Measurements from ENCODE around the gene KDM8. TPM values are rescaled to one million over a fixed set of nuclear protein-coding genes. Genes with fewer than 3 reads are reported as not detected.

Gene KDM8
- total and polyA plus RNA-seq, 4 donors, result 4.2 to 9.7 (median 8.2) TPM

GRCh38 chr16:27210174-27210573 is 6.8 kb downstream of the KDM8 start:
- Histone ChIP-seq H3K9me3 (ENCODE audit: control insufficient read depth, insufficient read depth, low read length) (no peaks in the 10 kb centered on the region), H3K27me3 (ENCODE audit: control insufficient read depth, insufficient read depth, low read length) (no peaks in the 10 kb centered on the region), H3K4me1 (ENCODE audit: control insufficient read depth, insufficient read depth, low read length) (no peaks in the 10 kb centered on the region), H3K36me3 (ENCODE audit: control insufficient read depth, insufficient read depth, low read length) (peaks cover 23% of the 10 kb centered on the region), H3K4me3 (ENCODE audit: low read depth, low read length) (no peak overlapping the region), H3K27ac (ENCODE audit: low read depth, low read length) (no peak overlapping the region)
- 97% methylated on average over 16 of the region's 17 CpGs for WGBS (ENCODE audit: insufficient coverage)
- DNase-seq (ENCODE audit: low read depth in 4 of 6, low spot score in 6 of 6), result no peak

GRCh38 chr16:27211026-27211425 is 7.7 kb downstream of the KDM8 start:
- Histone ChIP-seq H3K27ac (ENCODE audit: low read depth, low read length) (no peak overlapping the region), H3K27me3 (ENCODE audit: control insufficient read depth, insufficient read depth, low read length) (no peaks in the 10 kb centered on the region), H3K4me3 (ENCODE audit: low read depth, low read length) (no peak overlapping the region), H3K36me3 (ENCODE audit: control insufficient read depth, insufficient read depth, low read length) (peaks cover 28% of the 10 kb centered on the region), H3K9me3 (ENCODE audit: control insufficient read depth, insufficient read depth, low read length) (no peaks in the 10 kb centered on the region), H3K4me1 (ENCODE audit: control insufficient read depth, insufficient read depth, low read length) (no peaks in the 10 kb centered on the region)
- DNase-seq (ENCODE audit: low read depth in 4 of 6, low spot score in 6 of 6), result no peak
- 95% methylated on average over 7 of the region's 10 CpGs for WGBS (ENCODE audit: insufficient coverage)

- H3K27ac ChIP-seq (ENCODE audit: low read depth, low read length), result no peak overlapping the region
- H3K36me3 ChIP-seq (ENCODE audit: control insufficient read depth, insufficient read depth, low read length), result peaks cover 47% of the 10 kb centered on the region
- peak in 1 of 6 donors; percentile 14 for DNase-seq (ENCODE audit: low read depth in 4 of 6, low spot score in 6 of 6)
- H3K9me3 ChIP-seq (ENCODE audit: control insufficient read depth, insufficient read depth, low read length), result no peaks in the 10 kb centered on the region
- H3K4me3 ChIP-seq (ENCODE audit: low read depth, low read length), result no peak overlapping the region
- H3K27me3 ChIP-seq (ENCODE audit: control insufficient read depth, insufficient read depth, low read length), result no peaks in the 10 kb centered on the region
- 91% methylated on average over 15 of the region's 19 CpGs for WGBS (ENCODE audit: insufficient coverage)
- H3K4me1 ChIP-seq (ENCODE audit: control insufficient read depth, insufficient read depth, low read length), result peaks cover 6% of the 10 kb centered on the region
These were observed 11.0 kb downstream of the KDM8 start for GRCh38 chr16:27214084-27214961.

- H3K27ac ChIP-seq (ENCODE audit: low read depth, low read length), result no peak overlapping the region
- H3K4me1 ChIP-seq (ENCODE audit: control insufficient read depth, insufficient read depth, low read length), result peaks cover 6% of the 10 kb centered on the region
- DNase-seq (ENCODE audit: low read depth in 4 of 6, low spot score in 6 of 6), result no peak
- H3K27me3 ChIP-seq (ENCODE audit: control insufficient read depth, insufficient read depth, low read length), result no peaks in the 10 kb centered on the region
- H3K36me3 ChIP-seq (ENCODE audit: control insufficient read depth, insufficient read depth, low read length), result peaks cover 48% of the 10 kb centered on the region
- WGBS (ENCODE audit: insufficient coverage), result 94% methylated on average over 3 of the region's 7 CpGs
- H3K4me3 ChIP-seq (ENCODE audit: low read depth, low read length), result no peak overlapping the region
- no peaks in the 10 kb centered on the region for H3K9me3 ChIP-seq (ENCODE audit: control insufficient read depth, insufficient read depth, low read length)
These were observed 12.3 kb downstream of the KDM8 start for GRCh38 chr16:27215660-27216059.

- no peak overlapping the region for H3K27ac ChIP-seq (ENCODE audit: low read depth, low read length)
- H3K4me3 ChIP-seq (ENCODE audit: low read depth, low read length), result no peak overlapping the region
- no peaks in the 10 kb centered on the region for H3K27me3 ChIP-seq (ENCODE audit: control insufficient read depth, insufficient read depth, low read length)
- peaks cover 49% of the 10 kb centered on the region for H3K36me3 ChIP-seq (ENCODE audit: control insufficient read depth, insufficient read depth, low read length)
- 94% methylated on average over 15 of the region's 16 CpGs for WGBS (ENCODE audit: insufficient coverage)
- H3K9me3 ChIP-seq (ENCODE audit: control insufficient read depth, insufficient read depth, low read length), result no peaks in the 10 kb centered on the region
- no peak for DNase-seq (ENCODE audit: low read depth in 4 of 6, low spot score in 6 of 6)
- H3K4me1 ChIP-seq (ENCODE audit: control insufficient read depth, insufficient read depth, low read length), result peaks cover 6% of the 10 kb centered on the region
These were observed 13.1 kb downstream of the KDM8 start for GRCh38 chr16:27216297-27216885.

GRCh38 chr16:27217256-27217655 is 13.9 kb downstream of the KDM8 start:
- Histone ChIP-seq H3K27ac (ENCODE audit: low read depth, low read length) (no peak overlapping the region), H3K4me3 (ENCODE audit: low read depth, low read length) (no peak overlapping the region), H3K36me3 (ENCODE audit: control insufficient read depth, insufficient read depth, low read length) (peaks cover 55% of the 10 kb centered on the region), H3K27me3 (ENCODE audit: control insufficient read depth, insufficient read depth, low read length) (no peaks in the 10 kb centered on the region), H3K9me3 (ENCODE audit: control insufficient read depth, insufficient read depth, low read length) (no peaks in the 10 kb centered on the region), H3K4me1 (ENCODE audit: control insufficient read depth, insufficient read depth, low read length) (peaks cover 6% of the 10 kb centered on the region)
- peak in 3 of 6 donors; percentile 47 to 93 (median 88) for DNase-seq (ENCODE audit: low read depth in 4 of 6, low spot score in 6 of 6)
- 48% methylated on average over 10 of the region's 10 CpGs for WGBS (ENCODE audit: insufficient coverage)

GRCh38 chr16:27218756-27219155 is 15.4 kb downstream of the KDM8 start:
- no peak for DNase-seq (ENCODE audit: low read depth in 4 of 6, low spot score in 6 of 6)
- H3K9me3 ChIP-seq (ENCODE audit: control insufficient read depth, insufficient read depth, low read length), result no peaks in the 10 kb centered on the region
- H3K27me3 ChIP-seq (ENCODE audit: control insufficient read depth, insufficient read depth, low read length), result no peaks in the 10 kb centered on the region
- no peak overlapping the region for H3K27ac ChIP-seq (ENCODE audit: low read depth, low read length)
- H3K4me1 ChIP-seq (ENCODE audit: control insufficient read depth, insufficient read depth, low read length), result peaks cover 14% of the 10 kb centered on the region
- peaks cover 62% of the 10 kb centered on the region for H3K36me3 ChIP-seq (ENCODE audit: control insufficient read depth, insufficient read depth, low read length)
- H3K4me3 ChIP-seq (ENCODE audit: low read depth, low read length), result no peak overlapping the region
- 97% methylated on average over 5 of the region's 9 CpGs for WGBS (ENCODE audit: insufficient coverage)

GRCh38 chr16:27219161-27219560 is 15.8 kb downstream of the KDM8 start:
- peaks cover 66% of the 10 kb centered on the region for H3K36me3 ChIP-seq (ENCODE audit: control insufficient read depth, insufficient read depth, low read length)
- no peaks in the 10 kb centered on the region for H3K9me3 ChIP-seq (ENCODE audit: control insufficient read depth, insufficient read depth, low read length)
- H3K27me3 ChIP-seq (ENCODE audit: control insufficient read depth, insufficient read depth, low read length), result no peaks in the 10 kb centered on the region
- DNase-seq (ENCODE audit: low read depth in 4 of 6, low spot score in 6 of 6), result no peak
- peaks cover 14% of the 10 kb centered on the region for H3K4me1 ChIP-seq (ENCODE audit: control insufficient read depth, insufficient read depth, low read length)
- 83% methylated on average over 9 of the region's 10 CpGs for WGBS (ENCODE audit: insufficient coverage)
- no peak overlapping the region for H3K4me3 ChIP-seq (ENCODE audit: low read depth, low read length)
- H3K27ac ChIP-seq (ENCODE audit: low read depth, low read length), result no peak overlapping the region

GRCh38 chr16:27220120-27220519 is 16.8 kb downstream of the KDM8 start:
- Histone ChIP-seq H3K4me1 (ENCODE audit: control insufficient read depth, insufficient read depth, low read length) (peaks cover 14% of the 10 kb centered on the region), H3K4me3 (ENCODE audit: low read depth, low read length) (no peak overlapping the region), H3K27ac (ENCODE audit: low read depth, low read length) (no peak overlapping the region), H3K36me3 (ENCODE audit: control insufficient read depth, insufficient read depth, low read length) (peaks cover 75% of the 10 kb centered on the region), H3K27me3 (ENCODE audit: control insufficient read depth, insufficient read depth, low read length) (no peaks in the 10 kb centered on the region), H3K9me3 (ENCODE audit: control insufficient read depth, insufficient read depth, low read length) (no peaks in the 10 kb centered on the region)
- DNase-seq (ENCODE audit: low read depth in 4 of 6, low spot score in 6 of 6), result no peak
- 90% methylated on average over 9 of the region's 9 CpGs for WGBS (ENCODE audit: insufficient coverage)

GRCh38 chr16:27220527-27220926 is 17.2 kb downstream of the KDM8 start:
- H3K27ac ChIP-seq (ENCODE audit: low read depth, low read length), result no peak overlapping the region
- H3K36me3 ChIP-seq (ENCODE audit: control insufficient read depth, insufficient read depth, low read length), result peaks cover 79% of the 10 kb centered on the region
- H3K4me1 ChIP-seq (ENCODE audit: control insufficient read depth, insufficient read depth, low read length), result peaks cover 17% of the 10 kb centered on the region
- H3K27me3 ChIP-seq (ENCODE audit: control insufficient read depth, insufficient read depth, low read length), result no peaks in the 10 kb centered on the region
- no peaks in the 10 kb centered on the region for H3K9me3 ChIP-seq (ENCODE audit: control insufficient read depth, insufficient read depth, low read length)
- DNase-seq (ENCODE audit: low read depth in 4 of 6, low spot score in 6 of 6), result no peak
- H3K4me3 ChIP-seq (ENCODE audit: low read depth, low read length), result no peak overlapping the region
- 94% methylated on average over 8 of the region's 8 CpGs for WGBS (ENCODE audit: insufficient coverage)

Measured in spinal cord (tissue), 10 donors.